GM23248 (cell line): ENCODE data around the gene NFATC2.

Source experiments
- EZH2 ChIP-seq: fragments of 200-600 bp; sonication (generic); IDR thresholded peaks from 2 replicates; pipeline ENCODE4 v1.6.1; 2018; ENCODE audit warnings: antibody characterized with exemption, mild to moderate bottlenecking; ENCODE audit not compliant: insufficient read depth, poor library complexity, severe bottlenecking
- EZH2phosphoT487 ChIP-seq: fragments of 200-600 bp; sonication (generic); IDR thresholded peaks from 2 replicates; pipeline ENCODE4 v1.6.1; 2018; ENCODE audit warnings: antibody characterized with exemption, moderate library complexity, mild to moderate bottlenecking, low read depth; ENCODE audit not compliant: insufficient read depth

- TF ChIP-seq EZH2 (no peak), EZH2phosphoT487 (no peak)
Measured at GRCh38 chr20:51412333-51412871, 130.1 kb downstream of the NFATC2 start.
